ENCODE measurements around the gene GLCE.
"Not testable (repeated sequence)": the region's sequence is repeated elsewhere in the genome, so short reads cannot be mapped to it uniquely, and the experiment has no call there.

The GLCE gene

DNA sequence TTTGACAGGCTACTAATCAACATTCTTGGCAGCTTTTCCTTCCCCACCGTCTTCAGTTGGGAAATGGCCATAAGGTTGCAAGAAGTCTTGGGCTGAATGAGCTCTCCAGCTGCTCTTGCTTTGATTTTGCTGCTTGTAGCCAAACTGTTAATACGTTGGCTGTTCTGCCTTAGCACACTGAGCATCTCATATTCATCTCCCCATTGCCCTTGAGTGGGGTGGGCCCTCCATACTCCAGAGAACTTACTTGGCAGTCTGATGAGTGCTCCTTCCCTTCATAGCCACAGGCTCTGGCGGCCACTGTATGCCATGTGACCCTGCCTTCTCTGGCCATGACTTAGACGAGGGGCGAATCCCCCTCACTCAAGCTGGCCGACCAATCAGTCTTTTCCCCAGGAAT lies 112.5 kb downstream of the GLCE start:
- DNase-seq (ENCODE audit: low read depth, low spot score) = no peak

DNA sequence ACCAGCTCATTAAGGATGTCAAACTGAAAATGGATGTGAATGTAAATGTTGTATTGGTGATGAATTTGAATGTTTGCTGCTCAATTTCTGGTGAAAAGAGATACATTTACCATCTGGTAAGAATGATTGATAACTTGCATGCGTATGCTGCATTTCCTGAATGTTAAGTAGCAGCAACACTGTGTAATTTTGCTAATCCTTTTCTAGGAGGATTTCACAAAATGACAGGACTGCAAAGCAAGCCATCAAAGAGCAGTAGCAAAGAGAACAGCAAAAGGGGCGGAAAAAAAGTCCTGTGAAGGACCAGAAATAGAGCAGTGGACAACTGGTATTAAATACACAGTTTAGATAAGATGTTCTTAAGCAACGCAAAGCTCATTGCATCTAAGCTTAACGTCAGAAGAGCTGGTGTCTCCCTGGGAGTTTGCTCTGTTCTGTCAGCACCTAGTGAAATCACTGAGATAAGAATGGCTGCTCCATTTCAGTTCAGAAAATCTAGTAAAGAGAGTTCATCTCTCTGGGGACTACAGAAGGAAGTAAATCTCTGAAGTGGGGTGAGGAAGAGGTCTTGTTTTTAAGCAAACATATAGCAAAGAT lies 114.7 kb downstream of the GLCE start:
- DNase-seq (ENCODE audit: low read depth, low spot score) = no peak

GRCh38 chr15:69275933-69276560 lies 115.6 kb downstream of the GLCE start:
- DNase-seq (ENCODE audit: low read depth, low spot score) = no peak

DNA sequence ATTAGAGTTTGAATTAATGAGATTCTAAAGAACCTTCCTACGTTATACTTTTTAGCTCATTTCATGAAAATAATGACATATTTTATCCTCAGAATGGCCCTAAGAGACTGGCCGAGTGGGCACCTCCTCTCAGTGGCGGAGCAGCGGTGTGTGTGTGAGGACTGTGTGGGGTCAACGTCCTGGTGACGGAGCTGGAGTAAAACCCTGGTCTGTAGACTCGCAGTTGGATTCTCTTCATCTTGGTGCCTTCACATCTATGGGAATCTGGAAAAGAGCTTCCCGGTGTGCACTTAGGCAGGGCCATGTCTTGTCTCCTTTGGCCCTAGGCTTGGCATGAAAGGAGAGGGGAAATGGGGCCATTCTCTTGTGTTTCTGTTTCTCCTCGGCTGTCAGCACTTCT lies 116.9 kb downstream of the GLCE start:
- DNase-seq (ENCODE audit: low read depth, low spot score) = no peak

DNA sequence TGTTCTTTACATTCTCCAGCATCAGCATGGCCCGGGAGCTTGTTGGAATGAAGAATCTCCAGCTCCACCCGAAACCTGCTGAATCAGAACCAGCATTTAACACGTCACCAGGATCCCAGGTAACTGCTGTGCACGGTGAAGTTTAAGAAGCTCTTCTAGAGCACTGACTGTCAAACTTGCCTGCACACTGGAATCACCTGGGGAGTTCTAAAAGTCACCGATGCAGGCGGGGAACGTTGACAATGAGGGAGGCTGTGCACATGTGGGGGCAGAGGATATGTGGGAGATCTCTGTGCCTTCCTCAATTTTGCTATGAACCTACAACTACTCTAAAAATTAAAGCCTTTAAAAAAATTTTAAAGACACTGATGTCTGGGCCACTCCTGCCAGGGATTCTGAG lies 119.2 kb downstream of the GLCE start:
- DNase-seq (ENCODE audit: low read depth, low spot score) = no peak

- no peak for DNase-seq (ENCODE audit: low read depth, low spot score)
Measured at GRCh38 chr15:69280783-69281182, 120.3 kb downstream of the GLCE start.

- DNase-seq (ENCODE audit: low read depth, low spot score) = no peak
Measured at GRCh38 chr15:69282104-69282743, 121.8 kb downstream of the GLCE start.

GRCh38 chr15:69285834-69286233 lies 125.4 kb downstream of the GLCE start:
- DNase-seq (ENCODE audit: low read depth, low spot score) = no peak

DNA sequence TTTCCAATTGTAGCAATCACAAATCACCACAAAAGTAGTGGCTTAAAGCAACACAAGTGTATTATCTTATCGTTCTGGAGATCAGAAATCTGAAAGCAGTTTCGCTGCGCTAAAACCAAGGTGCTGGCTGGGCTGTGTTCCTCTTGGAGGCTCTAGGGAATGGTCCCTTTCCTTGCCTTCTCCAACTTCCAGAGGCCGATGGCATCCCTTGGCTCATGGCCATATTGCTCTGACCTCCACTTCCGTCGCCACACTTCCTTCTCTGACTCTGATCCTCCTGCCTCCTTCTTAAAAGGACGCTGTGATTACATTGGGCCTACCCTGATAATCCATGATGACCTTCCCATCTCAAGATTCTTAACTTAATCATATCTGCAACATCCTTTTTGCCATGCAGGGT lies 127.6 kb downstream of the GLCE start:
- DNase-seq (ENCODE audit: low read depth, low spot score) = no peak

DNA sequence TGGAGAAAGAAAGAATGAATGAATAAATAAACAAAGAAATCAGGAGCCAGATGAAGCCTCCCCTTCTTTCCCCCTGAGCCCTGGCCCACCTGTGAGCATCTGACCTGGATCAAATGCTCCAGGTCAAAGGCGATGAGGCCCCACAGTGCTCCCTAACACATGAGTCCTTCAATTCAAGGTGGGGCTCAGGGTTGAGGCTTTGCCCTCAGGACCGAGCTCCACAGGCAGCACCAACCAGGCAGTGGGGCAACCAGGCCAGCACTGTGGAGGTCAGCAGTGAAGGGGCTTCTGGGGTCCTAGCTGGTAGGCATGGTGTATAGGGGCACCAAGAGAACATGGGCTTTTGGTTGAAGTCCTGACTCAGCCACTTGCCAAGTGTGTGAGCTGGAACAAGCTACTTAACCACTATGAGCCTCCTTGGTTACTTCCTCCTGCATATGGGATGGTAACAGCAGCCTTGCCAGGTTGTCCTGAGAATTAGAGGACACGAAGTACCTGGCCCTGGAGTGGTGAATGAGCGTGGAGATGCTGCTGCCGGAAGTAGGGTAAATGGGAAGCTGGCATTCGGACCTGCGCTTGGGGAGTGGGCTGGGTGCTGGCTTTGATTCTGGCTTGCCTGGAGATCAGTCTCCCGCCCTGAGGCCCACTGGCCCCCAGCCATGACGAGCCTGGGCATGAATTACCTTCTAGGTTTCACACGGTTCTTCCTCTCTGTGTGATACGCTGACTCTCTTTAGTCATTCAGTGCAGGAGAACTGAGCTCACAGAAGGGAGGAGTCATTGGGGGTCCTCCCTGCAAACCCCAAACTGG lies 128.3 kb downstream of the GLCE start:
- no peak for DNase-seq (ENCODE audit: low read depth, low spot score)

- no peak for DNase-seq (ENCODE audit: low read depth, low spot score)
Measured at GRCh38 chr15:69289342-69290146, 129.1 kb downstream of the GLCE start.

GRCh38 chr15:69290346-69291164 lies 130.1 kb downstream of the GLCE start:
- DNase-seq (ENCODE audit: low read depth, low spot score) = no peak

- DNase-seq (ENCODE audit: low read depth, low spot score) = not testable (repeated sequence)
Measured at GRCh38 chr15:69291651-69292050, 131.2 kb downstream of the GLCE start.

DNA sequence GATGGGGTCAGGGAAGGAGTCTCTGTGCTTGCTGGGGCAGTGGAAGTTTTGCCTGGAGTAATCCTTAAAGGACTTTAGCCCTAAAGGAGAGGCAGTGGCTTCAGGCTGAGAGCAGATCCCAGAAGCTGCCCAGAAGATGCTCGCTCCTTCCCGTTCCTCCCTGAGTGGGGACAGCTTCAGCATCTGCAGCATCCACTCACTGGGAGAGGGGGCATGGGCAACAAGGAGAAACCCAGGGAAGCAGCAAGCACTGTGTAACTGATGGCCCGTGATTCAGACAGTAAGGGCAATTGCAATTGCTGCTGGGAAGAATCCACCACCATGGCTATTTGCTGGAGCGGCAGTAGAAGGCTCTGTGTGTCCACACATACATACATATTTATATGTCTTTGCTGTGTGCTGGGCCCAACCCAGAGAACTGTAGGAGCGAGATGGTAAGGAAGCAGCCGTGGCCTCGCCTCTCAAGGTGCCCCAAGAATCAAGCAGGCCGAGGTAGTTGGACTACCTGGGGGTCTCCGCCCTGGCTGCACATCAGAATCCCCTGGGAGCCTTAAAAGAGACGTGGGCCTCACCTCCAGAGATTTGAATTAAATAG lies 132.5 kb downstream of the GLCE start:
- DNase-seq (ENCODE audit: low read depth, low spot score) = no peak

GRCh38 chr15:69293741-69294615 lies 133.5 kb downstream of the GLCE start:
- no peak for DNase-seq (ENCODE audit: low read depth, low spot score)

- no peak for DNase-seq (ENCODE audit: low read depth, low spot score)
Measured at GRCh38 chr15:69296606-69297005, 136.2 kb downstream of the GLCE start.

DNA sequence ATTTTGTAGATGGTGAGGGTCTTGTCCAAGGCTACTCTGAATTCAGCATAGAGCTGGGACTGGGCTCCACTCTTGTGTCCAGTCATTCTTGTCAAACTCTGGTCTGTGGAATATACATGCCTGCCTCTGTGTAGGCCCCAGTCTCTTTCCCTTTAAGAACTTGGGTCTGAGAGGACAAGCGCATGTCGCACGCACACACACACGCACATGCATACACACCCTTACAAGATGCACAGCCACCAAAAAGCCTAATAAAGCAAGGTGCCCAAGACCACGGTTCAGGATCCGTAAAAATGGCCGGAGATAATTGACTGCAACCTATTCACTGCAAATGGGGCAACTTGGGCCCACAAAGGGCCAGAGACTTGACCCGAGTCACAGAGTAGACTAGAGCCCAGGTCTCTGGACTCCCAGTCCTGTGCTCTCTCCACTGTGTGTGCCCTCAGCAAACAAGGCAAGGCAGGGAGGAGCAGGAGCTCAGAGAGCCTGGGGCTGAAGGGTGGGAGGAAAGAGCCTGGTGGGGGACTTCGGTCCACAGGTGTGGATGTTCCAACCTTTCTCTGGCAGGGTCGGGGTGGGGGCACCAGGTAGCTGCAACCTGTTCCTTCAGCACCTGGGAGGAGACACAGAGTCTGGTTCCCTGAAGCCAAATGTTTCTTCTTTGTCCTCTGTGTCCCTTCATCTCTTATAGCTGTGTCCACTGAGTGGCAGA lies 137.4 kb downstream of the GLCE start:
- DNase-seq (ENCODE audit: low read depth, low spot score) = no peak

DNA sequence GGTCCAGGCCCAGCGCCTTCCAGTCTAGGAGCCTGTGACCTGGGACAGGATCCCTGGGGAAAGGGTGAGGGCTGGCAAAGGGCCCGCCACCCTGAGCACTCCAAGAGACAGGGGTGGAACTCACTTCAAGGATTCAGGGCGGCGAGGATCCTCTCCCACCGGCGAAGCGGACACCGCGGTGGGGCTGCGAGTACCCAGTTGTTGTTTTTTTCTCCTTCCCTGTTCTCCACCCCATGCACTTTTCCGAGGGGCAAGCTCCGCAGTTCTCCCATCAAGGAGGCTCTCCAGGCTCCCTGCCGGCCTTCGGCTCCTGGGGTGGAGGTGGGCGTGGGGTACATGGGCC lies 137.9 kb downstream of the GLCE start:
- DNase-seq (ENCODE audit: low read depth, low spot score) = no peak

All from astrocyte of the hippocampus (primary cell).